ENCODE measurements around the gene ROR2. TPM values are rescaled to one million over a fixed set of nuclear protein-coding genes. Genes with fewer than 3 reads are reported as not detected.
"Not testable (repeated sequence)": the region's sequence is repeated elsewhere in the genome, so short reads cannot be mapped to it uniquely, and the experiment has no call there.

ROR2 gene
- 6.6 and 7.4 TPM in 2 replicates for total RNA-seq

DNA sequence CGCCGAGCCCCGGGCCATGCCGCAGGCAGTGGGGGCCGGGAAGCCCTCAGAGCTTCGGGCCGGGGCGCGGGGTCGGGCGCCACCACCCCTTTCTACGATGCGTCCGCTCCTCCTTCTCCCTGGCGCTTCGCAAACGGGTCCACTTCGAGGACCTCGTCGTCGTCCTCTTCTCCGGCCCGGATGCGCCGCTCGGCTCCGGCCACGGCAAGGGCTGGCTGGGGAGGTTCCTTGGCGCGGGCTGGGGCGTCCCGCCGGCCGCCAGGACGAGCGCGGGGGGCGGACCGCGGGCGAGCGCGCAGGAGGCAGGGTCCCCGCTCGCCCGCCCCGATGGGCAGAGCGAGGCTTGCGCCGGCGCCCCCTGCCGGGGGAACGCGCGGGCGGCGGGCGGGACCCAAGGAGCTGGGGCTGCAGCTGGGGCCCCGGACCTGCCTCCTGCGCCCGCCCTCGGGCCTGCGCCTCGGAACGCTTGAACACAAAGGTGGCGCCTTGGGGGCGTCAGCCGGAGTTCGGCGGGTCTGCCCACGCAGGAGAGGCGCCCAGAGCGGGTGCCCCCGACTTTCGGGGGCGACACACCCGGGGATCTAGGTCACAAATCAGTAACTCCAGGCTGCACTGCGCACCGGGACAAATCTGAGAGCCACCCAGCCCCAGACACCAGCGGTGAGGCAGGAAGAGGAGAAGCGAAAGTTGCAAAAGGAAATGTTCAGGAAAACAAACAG, at the start of gene ROR2:
TSS of gene ROR2 (minus strand) at position 283 of the 719 bp plus-strand sequence.
- intact Hi-C loops (cut with micrococcal nuclease) = loop anchor here (1.0 to 5.0 kb wide), 6 partner anchors 43 to 192 kb away; no protein-coding TSS in a partner anchor

DNA sequence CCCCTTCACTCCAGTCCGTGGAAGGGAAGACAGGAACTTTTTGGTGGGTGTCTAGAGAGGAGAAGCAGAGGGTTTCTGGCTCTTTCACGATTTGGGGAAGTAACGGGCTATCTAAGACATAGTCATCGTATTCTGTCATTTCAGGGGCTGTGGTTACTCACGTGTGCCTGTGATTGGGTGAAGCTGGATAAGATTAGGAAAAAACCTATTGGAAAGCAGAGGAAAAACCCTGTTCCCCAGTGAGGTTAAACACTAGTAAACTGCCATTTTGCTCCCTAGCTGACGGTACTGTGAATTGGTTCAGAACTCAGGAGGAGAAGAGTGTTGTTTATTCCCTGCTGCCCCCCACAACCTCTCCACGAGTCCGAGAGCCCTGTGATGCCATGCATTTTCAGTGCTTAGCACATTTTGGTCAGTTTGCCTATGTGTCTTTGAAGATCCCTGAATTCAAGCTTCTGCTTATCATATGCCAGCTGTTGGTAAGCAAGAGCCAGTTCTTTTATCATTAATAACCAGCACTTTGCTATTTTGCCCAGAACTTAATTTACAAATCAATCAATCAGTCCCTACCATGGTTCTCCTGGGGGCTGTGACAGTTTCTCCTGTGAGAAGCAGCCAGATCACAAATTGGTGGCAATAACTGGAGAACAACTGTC, 45.1 kb upstream of the ROR2 start:
- intact Hi-C loops (cut with micrococcal nuclease) = no loop called here

DNA sequence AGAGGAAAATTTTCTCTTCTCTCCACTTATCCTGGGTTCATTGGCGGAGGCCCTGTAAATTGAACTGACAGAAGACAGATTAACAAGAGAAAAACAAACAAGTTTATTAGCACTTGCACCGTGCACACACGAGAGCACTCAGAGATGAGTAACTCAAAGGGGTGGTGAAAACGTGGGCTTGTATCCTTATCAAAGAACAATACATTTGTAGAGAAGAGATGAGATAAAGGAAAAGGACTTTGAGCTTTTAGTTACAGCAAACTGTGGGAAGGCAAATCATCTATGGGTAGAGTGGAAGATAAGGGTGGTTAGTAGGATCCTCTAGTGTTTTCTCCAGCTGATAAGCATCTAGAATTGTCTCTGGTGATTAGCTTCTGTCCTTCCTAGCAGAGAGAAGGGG, 44.4 kb upstream of the ROR2 start:
- intact Hi-C loops (cut with micrococcal nuclease) = no loop called here

DNA sequence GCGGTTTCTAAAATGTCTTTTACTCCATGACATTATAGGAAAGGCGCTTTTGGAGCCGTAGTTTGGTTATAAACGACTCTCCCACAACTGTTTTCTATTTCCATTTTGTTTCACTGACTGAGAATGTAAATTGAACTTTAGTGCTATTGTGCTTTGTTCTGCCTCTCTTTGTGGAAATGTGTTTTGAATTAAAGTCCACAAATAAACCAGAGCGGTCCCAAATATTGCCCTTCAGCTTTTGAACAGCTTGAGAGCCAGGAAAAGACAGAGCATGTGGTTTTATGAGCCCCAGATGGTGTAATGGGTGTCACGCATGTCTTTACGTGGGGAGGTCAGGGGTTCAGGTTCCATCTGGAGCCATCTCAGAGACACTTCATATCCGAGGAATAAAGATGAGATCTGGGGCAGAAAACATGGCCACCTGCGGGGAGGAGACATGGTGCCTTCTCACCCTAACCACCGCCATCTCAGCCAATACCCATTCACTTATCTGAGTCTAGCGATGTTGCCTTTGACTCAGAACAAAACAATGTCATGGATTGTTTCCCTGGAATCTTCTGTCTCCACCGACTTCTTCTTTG, 42.5 kb upstream of the ROR2 start:
- intact Hi-C loops (cut with micrococcal nuclease) = no loop called here

DNA sequence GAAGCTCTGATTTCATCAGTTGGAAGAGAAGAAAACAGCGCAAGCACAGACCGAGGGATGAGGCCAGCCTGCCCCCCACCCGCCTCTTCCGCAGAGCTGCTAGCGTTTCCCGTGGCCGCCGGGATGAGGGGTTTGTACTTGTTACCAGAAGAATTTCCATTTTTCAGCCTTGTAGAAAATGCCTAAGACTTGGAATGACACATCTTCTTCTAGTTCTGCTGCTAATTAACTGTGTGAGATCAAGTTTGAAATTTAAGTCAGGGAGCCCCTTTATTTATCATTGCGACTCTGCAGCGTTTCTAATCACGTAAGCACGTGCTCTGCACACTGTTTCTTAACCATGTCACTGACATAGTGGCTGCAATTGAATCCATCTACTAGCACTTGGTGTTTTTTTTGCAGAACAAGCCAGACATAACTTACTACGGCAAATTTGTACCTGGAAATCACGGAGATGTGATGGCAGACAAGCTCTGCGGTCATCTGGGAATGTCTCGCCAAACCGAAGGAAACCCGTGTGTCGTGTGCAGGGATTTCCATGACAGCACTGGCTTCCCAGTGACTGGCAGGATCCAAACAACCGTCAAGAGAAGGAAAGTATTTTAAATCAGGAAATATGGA, 41.8 kb upstream of the ROR2 start:
- intact Hi-C loops (cut with micrococcal nuclease) = no loop called here

DNA sequence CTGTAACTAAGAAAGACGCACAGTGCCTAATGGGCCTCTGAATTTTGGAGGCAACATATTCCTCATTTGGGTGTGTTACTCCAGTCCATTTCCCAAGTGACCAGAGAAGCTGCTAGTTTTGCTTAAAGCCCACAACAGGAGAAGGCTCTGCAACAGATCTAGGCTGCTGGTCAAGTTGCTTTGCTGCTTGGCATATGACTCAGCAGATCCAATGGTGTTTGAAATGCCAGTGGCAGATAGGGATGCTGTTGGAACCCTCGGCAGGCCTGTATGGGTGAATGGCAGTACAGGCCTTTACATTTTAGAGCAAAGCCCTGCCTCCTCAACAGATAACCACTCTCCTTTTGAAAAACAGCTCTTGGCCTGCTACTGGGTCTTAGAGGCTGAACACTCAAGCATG, 36.2 kb upstream of the ROR2 start:
- intact Hi-C loops (cut with micrococcal nuclease) = no loop called here

DNA sequence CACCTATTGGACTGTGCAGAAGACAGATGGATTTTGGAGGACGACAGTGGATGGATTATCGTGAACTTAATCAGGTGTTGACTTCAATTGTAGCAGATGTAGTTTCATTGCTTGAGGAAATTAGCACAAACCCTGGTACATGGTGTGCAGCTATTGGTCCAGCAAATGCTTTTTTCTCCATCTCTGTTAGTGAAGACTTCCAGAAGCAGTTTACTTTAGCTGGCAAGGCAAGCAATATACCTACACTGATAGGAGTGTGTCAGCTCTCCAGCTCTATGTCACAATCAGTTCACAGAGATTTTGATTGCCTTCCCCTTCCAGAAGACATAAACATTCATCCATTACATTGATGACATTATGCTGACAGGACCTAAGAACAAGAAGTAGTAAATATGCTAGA, 35.7 kb upstream of the ROR2 start:
- intact Hi-C loops (cut with micrococcal nuclease) = no loop called here

DNA sequence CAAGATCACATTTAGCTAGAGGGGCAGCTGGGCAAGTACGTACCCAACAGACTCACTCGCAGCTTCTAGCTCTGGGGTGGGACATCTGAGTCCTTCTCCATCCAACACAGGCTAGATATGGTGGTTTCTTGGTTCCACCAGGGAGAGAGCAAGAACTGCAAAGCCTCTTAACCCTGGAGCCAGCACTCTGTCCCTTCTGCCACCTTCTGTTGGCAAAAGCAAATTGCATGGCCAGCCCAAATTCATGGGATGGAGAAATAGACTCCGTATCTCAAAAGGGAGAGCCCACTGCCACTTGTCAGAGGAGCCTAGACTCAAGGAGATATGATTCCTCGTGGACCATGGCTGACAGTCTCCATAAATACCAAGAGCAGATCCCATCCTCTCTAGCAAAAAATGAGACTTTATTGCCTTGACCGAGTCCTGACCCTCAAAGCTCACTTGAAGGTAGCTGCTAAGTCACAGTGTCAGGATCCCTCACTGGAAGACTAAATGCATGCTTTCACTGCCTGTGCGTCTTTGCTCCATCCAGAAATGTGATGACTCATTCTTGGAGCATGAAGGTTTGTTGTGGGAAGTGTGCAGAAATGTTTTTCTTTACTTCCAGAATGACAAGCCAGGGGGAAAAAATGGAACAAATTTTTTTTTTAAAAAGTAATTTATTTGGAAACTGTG, 28.8 kb upstream of the ROR2 start:
- intact Hi-C loops (cut with micrococcal nuclease) = loop anchor here (1.0 kb wide), 3 partner anchors 204 to 245 kb away; no protein-coding TSS in a partner anchor

DNA sequence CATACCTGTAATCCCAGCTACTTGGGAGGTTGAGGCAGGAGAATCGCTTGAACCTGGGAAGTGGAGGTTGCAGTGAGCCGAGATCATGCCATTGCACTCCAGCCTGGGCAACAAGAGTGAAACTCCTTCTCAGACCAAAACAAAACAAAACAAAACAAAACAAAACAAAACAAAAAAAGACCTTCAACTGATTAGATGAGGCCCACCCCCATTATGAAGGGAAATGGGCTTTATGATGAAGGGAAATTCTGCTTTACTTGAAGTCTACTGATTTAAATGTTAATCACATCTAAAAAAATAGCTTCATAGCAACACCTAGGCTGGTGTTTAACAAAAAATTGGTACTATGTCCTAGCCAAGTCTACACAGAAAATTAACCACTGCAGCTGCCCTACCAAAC, 25.2 kb upstream of the ROR2 start:
- intact Hi-C loops (cut with micrococcal nuclease) = not testable (repeated sequence)

DNA sequence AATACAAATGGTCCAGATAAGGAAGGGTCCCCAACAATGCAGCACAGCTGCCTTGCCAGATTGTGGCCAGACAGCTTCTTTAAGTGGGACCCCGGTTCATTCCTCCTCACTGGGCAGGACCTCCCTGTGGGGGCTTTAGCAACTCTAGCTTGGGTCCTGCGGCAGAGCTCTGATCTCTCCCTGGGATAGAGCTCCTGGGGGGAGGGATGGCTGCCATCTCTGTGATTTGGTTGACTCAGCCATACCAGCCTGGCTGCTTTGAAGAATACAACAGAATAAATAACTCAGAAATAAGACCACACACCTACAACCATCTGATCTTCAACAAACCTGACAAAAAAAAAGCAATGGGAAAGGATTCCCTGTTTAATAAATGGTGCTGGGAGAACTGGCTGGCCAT, 22.7 kb upstream of the ROR2 start:
- intact Hi-C loops (cut with micrococcal nuclease) = no loop called here

DNA sequence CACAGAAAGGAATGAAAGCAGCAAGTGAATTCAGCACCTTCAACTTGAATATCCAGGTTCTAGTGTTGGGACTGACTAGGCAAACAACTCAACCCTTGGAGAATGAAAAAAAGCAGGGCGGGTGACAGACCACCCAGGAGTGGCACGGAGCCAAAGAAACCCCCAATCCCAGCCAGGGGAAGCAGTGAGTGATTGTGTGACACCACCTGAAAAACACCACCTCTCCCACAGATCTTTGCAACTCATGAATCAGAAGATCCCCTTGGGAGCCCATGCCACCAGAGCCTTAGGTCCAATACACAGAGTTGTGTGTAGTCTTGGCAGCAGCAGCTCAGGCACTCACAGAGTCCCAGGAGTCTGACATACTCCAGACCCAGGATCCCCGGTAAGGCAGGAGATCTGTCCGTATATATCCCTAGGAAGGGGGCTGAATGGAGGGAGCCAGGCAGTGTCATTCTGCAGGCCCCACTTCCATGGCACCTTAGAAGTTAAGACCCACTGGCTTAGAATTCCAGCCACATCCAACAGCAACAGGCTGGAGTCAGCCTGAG, 22.1 kb upstream of the ROR2 start:
- intact Hi-C loops (cut with micrococcal nuclease) = no loop called here

DNA sequence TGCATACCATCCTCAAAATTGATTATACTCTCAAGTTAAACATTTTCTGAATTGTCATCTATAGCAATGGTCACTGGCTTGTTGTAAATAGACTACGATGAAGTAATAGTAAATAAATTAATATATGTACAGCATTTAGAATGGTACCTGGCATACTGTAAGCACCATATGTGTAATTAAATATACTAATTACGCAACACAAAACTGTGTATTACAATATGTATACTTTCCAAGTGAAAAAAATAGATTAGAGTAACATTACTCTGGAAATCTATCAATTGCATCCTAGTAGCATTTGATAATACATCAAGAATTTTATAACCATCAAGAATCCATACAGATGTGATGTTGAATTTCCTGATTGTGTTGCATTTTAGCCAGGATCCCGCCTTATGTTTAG, 17.2 kb upstream of the ROR2 start:
- intact Hi-C loops (cut with micrococcal nuclease) = no loop called here

DNA sequence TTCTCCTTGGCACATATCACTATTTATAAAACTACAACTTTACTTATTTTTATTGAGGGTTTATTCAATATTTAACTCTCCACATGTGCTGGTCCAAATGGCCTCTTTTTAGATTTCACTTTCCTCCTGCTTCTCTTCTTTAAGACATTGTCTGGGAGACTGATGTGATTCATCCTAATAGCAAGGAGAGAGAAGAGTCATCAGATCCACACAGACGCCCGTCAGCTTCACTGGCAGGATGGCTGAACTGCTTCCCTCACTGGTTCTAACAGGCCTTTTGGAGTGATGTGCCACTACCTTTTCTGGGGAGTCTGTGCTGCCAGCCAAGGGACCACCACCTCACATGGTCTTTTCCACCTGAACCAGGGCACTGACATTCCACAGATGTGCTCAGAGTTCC, 16.5 kb upstream of the ROR2 start:
- intact Hi-C loops (cut with micrococcal nuclease) = no loop called here

DNA sequence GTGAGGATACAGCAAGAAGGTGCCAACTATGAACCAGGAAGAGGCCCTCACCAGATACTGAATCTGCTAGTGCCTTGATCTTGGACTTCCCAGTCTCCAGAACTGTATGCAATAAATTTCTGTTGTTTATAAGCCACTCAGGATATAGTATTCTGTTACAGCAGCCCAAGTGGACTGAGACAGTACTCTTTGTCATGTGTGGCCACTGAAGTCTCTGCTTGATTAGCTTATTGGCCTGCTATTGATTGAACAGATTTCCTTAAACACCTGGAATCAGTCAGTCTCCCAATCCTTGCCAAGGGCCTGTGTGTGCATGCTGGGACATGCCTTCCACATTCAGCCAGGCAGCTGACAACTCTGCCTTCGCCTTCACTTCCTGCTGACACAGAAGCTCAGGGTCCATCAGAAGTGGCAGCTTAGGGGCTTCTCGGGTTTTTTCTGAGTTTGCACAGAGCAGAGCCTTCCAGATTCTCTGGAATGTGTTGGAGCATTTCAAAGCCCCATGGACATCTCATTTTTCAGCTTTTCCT, 13.7 kb upstream of the ROR2 start:
- intact Hi-C loops (cut with micrococcal nuclease) = no loop called here

DNA sequence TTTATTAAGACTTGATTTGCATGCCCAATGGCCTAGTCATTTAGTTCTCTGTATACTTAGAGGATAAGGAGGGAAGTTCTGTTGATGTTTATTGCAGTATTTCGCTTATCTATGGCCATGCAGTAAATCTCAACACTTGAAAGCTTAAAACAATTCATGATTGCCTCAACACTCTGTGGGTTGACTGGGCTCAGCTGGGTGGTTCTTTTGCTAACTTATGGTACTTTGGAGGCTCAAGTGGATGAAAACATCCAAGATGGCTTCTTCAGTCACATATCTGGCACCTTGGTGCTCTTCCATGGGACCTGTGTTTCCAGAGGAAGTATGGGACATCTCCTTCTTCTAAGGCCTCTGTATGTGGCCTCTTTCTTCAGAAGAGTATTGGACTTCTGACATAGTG, 10.3 kb upstream of the ROR2 start:
- intact Hi-C loops (cut with micrococcal nuclease) = no loop called here

DNA sequence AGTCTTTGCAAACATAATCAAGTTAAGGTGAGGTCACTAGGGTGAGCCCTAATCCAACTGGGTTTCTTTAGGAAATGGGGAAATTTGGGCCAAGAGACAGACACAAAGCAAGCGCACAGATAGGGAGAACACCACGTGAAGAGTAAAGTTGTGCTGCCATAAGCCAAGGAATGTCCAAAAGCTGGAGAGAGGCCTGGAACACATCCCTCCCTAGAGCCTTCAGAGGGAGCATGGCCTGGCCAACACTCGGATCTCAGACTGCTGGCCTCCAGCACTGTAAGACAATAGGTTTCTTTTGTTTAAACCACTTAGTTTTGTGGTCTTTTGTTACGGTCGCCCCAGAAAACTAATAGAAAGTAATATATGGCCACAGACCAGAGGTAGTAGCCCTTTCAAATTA, 8.1 kb upstream of the ROR2 start:
- intact Hi-C loops (cut with micrococcal nuclease) = no loop called here

DNA sequence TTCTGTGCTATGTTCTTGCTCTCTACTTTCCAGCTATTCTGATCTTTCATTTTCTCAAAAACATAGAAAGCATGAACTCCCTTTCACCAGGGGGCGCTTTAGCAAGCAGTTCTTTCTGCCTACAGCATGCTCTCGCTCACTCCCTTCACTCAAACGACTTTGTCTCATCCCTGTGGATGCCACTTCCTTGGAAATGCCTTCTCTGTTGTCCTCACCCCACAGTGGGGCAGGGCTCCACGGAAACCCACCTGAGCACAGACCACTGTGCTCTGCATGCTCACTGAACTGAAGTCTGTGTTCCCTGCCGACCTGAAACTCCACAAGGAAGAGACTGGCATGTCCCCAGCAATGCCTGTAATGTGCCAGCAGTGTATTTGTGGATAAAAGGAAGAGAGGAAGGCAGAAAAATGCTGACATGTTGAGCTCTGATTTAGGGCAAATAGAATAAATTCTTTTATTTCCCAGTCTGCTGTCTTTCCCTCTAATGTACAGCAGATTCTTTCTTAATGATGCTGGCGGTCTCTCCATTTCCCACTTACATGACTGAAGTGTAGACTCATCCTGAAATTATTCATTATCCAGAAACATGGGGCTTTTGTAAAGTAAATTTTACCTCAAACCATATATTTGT, 4.9 kb upstream of the ROR2 start:
- intact Hi-C loops (cut with micrococcal nuclease) = loop anchor here (5.0 kb wide), 1 partner anchor 108 kb away; no protein-coding TSS in a partner anchor

DNA sequence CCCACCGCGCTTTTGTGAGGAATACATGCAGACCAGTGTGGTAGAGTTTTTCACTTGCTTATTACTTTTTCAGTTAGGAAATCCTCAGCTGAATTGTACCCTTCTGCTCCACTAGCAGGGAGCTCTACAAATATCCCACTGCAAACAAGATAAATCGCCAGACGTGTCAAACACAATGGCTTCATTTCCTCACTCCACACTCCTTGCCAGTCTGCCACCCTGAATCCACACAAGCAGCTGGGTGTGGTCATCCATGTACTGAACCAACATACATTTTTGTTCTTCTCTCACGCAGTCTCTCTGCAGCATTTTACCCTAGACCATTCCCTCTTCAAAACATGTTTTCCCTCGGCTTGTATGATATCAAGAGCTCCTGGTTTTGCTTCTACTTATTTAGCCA, 3.7 kb upstream of the ROR2 start:
- intact Hi-C loops (cut with micrococcal nuclease) = loop anchor here (5.0 kb wide), 1 partner anchor 106 kb away; no protein-coding TSS in a partner anchor

DNA sequence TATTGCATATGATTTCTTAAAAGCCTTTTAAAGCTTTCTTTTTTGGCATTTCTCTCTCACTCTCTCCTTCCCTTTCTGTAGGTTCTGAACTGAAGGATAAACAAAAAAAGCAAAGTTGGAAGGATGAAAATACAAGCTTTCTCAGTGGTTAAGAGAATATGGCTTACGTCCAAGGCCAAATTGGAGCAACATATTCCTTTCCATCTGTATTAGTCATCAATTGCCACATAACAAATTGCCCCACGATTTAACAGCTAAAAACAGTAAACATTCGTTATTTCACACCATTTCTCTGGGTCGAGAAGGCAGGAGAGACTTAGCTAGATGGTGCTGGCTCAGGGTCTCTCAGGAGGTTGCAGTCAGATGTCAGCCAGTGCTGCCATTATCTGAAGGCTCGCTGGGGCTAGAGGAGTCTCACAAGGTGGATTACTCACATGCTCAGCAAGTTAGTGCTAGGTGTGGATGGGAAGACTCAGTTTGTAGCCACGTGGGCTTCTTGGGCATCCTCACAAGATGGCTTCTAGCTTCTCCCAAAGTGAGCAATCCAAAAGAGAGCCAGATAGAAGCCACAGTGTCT, 2.0 kb upstream of the ROR2 start:
- intact Hi-C loops (cut with micrococcal nuclease) = loop anchor here (2.0 to 5.0 kb wide), 4 partner anchors 45 to 153 kb away; no protein-coding TSS in a partner anchor

DNA sequence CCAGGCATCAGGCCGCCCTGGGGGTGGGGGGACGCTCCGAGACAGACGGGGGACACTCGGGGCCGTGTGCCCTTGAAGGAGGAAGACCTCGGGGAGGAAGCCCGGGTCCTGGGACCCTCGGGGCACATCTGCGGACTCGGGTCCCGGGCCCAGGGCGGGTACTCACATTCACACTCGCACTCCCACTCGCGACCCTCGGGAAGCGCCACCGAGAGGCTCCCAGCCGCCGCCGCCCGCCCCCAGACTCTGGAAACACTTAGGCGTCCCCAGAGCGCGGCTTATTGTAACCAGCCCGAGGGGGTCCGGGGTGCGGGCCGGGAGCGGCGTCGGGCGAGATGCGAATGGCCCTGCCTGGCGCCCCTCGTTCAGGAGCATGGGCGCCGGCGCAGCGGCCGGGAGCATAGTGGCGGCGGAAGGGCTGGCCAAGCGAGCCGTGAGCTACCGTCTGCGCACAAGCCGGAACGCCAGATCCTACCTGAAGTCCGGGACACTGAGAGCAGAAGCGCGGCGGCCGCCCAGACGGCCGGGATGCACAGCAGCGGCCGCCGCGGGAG, 559 bp downstream of the ROR2 start:
- intact Hi-C loops (cut with micrococcal nuclease) = no loop called here

Measured in T-helper 1 cell treated with Interleukin-12 subunit alpha and Interleukin-12 subunit beta and Interleukin-4 antibody, amounts not matched to agents 30 ng/mL and 1 ng/mL, for 36 hours (primary cell).